ENCODE measurements around the gene SLC6A17. TPM values are rescaled to one million over a fixed set of nuclear protein-coding genes. Genes with fewer than 3 reads are reported as not detected.

Gene SLC6A17
- total RNA-seq, result under 0.01 TPM in 2 replicates

GRCh38 chr1:110150330-110151174 lies at the start of gene SLC6A17:
SLC6A17 (plus strand) TSS chr1:110150494; CDS start chr1:110166930, 16,436 bp downstream.

GRCh38 chr1:110112143-110112542 lies 38.2 kb upstream of the SLC6A17 start, which contains the start of gene UBL4B:
UBL4B (plus strand) TSS chr1:110112443; CDS start chr1:110112535, 92 bp downstream.

GRCh38 chr1:110209715-110210603 lies 59.7 kb downstream of the SLC6A17 start, which contains the start of gene KCNC4:
KCNC4 (plus strand) TSS chr1:110210314; CDS start chr1:110211500, 1,186 bp downstream.

Other genes starting within 250 kb of the SLC6A17 start
- gene CSF1, start 239.6 kb upstream of the SLC6A17 start, total RNA-seq, result 0.68 and 11.7 TPM in 2 replicates
- 62.5 and 93.9 TPM in 2 replicates for gene AHCYL1, start 165.7 kb upstream of the SLC6A17 start, total RNA-seq
- gene STRIP1, start 115.9 kb upstream of the SLC6A17 start, total RNA-seq, result 42.7 and 61.8 TPM in 2 replicates
- not detected in 2 replicates for gene ALX3, start 79.8 kb upstream of the SLC6A17 start, total RNA-seq
- not detected in 2 replicates for gene UBL4B, start 38.1 kb upstream of the SLC6A17 start, total RNA-seq
- gene KCNC4, start 59.8 kb downstream of the SLC6A17 start, total RNA-seq, result 0.68 and 7.0 TPM in 2 replicates
- gene RBM15, start 188.9 kb downstream of the SLC6A17 start, total RNA-seq, result 42.4 and 49.9 TPM in 2 replicates
- gene SLC16A4, start 240.5 kb downstream of the SLC6A17 start, total RNA-seq, result 10.6 and 52.3 TPM in 2 replicates